Medulla oblongata (tissue), 1 donor: ENCODE data around the gene PRR5L.

Source experiments
- DNase-seq: peaks from one replicate; pipeline ENCODE4 v3.0.0-alpha.2; 2015; ENCODE audit errors: extremely low spot score

Gene PRR5L

GRCh38 chr11:36358436-36358835 lies 62.3 kb downstream of the PRR5L start:
- DNase-seq = no peak

DNA sequence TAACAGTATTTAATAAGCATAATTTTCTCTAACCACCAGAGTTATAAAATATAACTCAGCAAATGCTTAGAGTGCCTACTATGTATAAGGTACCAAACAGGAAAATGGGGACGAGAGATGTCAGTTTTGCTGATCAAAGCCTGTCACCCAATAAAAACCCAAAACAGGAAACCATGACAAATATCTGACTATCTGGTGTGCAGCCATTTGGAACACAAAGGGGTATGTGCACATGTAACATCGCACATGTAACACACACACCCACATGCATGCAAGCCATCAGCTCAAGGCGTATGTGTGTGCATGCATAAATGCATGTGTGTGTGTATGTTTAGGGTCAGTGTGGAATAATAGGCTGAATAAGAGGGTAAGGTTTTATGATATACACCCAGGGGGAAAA lies 64.2 kb downstream of the PRR5L start:
- DNase-seq = no peak

GRCh38 chr11:36360826-36361415 lies 64.8 kb downstream of the PRR5L start:
- DNase-seq = no peak

GRCh38 chr11:36361472-36361871 lies 65.4 kb downstream of the PRR5L start:
- DNase-seq = no peak

DNA sequence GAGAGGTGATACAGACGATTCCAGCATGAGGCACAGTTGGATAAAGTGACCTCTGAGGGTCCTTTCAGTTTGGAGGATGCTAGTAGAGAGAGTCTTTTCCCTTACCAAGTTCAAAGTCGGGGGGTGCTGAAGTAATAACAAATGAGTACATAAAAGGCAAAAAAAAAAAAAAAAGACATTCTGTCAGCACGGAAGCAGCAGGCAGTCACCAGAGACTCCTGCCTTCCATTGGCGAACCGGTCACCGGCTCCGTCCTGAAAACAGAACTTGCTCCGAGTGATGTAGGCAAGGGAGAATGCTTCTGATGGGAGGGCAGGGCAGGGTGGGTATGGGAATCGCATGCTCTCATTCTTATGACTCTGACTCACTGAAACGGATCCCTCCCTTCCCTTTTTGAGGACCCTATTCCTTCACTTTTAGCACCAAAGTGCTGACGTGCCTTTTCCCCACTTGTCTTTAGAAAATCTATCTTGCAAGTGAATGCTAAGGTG lies 65.9 kb downstream of the PRR5L start:
- DNase-seq = no peak

DNA sequence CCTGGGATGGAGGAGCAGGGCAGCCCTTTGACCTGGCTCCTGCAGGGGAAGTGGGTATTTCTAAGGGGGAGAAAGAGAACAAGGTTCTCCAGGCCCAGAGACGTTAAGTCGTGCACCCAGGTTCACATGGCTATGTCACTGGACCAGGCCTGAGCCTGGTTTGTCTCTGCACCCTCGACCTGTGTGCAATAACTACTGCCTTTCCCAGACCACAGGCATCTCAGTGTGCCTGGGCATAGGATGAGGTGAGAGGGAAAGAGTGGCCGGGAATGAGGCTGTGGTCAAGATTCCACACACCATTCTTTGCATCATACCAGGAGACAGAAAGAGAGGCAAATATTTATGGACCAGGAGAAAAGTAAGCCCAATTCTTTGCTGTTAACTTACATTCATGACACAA lies 66.8 kb downstream of the PRR5L start:
- no peak for DNase-seq

GRCh38 chr11:36363361-36364268 lies 67.5 kb downstream of the PRR5L start:
- DNase-seq = no peak

DNA sequence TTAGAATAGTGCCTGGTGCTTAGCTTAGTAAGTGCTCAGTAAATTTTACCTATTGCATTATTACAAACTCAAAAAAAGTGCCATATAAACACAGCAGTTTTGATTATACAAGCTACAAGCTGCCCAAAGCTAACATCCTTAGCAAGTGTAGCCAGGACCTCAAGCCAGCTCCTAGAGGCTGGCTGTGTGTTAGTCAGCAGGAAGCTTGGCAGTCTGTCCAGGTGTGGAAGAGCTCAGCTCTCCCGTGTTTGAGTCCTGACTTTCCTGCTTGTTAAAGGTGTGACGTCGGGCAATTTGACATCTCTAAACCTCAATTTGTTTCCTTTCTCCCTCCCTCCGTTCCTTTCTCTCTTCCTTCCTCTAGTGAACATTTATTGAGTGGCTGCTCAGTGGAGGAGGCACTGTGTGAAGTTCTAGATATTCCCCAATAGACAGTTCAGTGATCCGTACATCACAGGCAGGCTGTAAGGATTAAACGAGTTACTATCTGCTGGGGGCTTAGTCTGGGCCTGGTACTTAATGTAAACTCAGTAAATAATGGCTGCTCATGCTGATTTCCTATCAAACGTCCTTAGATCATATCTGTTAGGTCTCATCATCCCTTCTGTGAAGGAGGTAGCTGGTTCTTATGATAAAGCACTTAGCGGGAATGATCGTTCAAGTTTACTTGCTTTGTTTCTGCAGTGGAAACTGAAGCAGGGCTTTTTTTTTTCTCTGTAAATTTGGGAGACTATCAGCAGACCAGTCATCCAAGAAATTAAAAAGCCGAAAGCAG lies 68.7 kb downstream of the PRR5L start:
- DNase-seq = no peak

DNA sequence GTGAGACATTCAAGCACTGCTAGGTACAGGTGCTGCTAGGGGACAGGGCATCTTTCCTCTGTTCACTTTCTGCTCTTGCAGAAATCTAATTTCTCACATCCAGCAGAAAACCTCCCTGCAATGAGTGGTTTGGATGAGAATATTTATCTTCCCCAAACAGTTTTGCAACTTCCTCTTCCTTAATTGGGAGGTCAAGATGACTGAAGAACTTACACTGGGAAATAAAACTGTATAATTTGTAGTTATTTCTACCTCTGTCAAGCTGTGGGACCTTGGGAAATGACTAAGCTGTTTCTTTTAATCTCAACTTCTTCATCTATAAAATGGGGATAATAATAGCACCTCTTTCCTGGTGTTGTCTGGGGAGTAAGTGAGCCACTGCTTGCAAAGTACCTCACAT lies 69.8 kb downstream of the PRR5L start:
- peak; percentile 50 for DNase-seq

DNA sequence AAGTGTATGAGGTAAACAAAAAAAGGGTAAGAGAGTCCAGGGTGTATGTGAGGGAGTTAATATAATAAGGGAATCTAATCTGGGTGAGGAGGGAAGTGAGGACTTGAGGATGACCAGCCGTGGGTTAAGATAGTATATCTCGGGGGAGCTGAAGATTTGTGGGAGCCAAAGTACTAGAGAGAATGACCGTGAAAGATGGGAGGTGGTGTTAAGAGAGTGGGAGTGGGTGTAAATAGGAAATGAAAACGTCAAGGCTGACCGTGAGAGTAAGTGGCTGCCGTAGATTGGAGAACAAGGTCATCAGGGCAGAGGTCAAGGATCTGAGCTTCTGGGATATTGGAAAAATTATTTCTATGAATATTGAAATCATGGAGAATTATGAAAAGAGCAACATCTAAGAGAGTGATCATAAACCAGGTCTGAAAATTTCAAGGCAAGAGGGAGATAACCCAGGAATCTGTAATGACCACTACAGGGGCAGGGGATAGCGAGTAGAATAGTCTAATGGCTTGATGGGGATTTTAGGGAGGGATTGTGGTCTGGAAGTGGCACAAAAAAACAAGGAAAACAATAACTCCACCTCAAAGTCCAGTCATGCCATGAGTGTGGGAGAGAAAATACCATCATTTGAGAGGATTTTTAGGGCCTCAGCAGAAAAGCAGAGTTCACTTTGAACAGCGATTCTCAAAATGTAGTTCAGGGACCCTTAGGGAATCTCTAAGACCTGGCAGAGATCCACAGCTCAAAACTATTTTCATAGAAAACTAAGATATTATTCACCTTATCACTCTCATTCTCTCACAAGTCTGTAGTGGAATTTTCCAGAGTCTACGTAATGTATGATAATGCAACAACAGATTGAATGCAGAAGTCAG lies 72.0 kb downstream of the PRR5L start:
- DNase-seq = no peak

GRCh38 chr11:36371181-36371580 lies 75.1 kb downstream of the PRR5L start:
- DNase-seq = no peak

DNA sequence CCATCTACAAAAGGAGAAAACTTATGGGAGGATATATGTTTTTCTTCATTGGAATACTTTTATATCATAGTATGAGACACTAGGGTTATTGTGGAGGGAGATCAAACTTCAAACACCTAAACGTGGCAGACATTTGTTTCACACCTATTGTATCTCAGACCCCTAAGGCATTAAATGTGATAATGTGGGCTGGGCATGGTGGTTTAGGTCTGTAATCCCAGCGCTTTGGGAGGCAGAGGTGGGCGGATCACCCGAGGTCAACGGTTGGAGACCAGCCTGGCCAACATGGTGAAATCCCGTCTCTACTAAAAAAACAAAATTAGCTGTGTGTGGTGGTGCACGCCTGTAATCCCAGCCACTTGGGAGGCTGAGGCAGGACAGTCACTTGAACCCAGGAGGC lies 75.5 kb downstream of the PRR5L start:
- no peak for DNase-seq

DNA sequence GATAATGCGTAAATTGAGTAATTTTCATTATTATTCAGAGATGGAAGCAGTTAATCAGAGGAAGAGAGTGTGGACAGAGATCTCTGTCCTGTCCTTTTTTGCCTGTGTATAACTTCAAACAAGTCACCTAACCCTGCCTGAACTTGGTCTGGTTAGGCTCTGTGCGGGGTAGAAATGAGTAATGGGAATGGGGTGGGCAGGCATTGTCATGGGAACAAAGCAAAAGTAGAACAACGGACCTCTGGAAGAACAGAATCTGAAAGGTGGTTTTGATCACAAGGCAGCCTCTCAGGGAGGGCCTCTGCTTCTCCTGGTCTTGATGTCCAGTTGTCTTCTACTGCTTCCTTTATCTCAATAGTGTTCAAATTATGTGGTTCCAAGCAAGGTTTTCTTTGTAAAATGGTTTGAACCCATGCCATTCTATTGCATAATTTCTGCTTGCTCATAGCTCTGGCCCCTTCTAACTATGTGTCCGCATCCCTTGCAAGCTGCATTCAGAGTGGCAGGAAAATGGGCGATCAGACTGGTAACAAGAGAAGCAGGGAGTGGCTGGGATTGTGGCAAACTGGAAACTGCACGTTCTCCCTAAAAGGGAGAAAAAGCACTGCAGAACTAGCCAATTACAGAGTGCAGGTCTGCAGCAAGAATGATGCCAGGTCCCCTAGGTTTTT lies 76.1 kb downstream of the PRR5L start:
- no peak for DNase-seq

DNA sequence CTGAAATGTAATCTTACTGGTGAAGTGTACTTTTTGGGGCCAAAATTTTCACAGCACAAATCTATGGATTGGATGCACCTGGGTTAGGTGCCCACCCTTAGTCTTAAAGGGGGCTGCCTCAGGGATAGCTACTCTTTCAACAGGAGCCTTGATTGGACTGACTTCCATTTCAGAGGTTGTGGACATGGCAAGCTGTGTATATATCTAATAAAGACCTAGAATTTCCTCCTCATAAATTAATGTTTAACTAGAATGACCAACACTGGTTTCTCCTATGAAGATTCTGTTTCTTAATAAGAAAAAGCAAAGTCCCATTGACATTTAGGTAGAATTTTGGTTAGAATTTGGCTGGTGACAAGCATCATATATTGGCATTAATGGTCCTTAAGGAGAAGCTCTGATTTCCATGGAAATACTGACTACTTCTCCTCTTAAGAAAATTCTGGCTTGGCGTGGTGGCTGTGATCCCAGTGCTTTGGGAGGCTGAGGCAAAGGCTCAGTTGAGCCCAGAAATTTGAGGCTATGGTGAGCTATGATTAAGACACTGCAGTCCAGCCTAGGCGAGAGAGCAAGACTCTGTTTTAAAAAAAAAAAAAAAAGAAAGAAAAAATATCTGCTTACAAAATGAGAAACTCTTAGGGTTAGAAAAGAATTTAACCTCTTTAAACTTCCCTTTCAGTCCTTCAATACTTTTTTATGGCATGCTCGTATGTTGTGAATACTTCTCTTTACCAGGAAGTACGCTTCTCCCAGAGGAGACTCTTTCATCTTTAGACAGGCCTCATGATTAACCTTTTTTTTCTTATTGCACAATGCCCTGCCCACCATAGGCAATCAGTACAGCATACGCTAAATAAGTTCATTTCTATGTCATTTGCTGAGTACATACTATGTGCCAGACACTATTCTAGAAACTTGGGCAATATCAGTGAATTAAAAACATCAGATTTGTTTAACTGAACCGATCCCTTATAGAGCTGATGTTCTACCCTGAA lies 77.2 kb downstream of the PRR5L start:
- peak; percentile 54 for DNase-seq

GRCh38 chr11:36374726-36375125 lies 78.6 kb downstream of the PRR5L start:
- no peak for DNase-seq

DNA sequence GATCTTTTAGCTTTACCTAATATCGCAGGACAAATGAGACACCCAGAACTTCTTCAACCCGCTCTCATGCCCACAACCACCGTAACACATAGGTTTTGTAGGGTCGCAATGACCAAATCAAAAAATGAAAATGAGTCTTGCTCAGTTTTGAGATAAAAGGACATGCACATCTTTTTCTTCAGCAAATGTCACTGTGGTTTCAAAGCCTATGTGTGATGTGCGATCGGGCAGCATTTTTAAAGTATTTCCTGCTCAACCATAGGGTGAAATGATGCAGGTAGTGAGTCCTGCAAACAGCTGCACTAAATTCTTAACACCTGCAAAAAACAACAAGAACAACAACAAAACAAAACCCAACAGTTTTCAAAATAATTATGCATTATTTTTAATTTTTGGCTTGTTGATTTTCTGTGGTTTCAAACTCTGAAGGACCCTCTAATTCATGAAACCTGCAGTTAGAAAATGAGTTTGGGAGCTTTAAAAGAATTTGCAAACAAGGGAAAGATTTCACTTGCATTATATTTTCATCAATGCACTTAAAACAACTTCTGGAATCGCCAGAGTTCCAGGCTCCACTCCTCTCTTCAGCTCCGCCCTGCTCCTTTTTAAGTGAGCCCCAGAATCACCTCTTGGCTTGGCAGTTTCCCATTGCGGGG lies 79.4 kb downstream of the PRR5L start:
- DNase-seq = no peak

DNA sequence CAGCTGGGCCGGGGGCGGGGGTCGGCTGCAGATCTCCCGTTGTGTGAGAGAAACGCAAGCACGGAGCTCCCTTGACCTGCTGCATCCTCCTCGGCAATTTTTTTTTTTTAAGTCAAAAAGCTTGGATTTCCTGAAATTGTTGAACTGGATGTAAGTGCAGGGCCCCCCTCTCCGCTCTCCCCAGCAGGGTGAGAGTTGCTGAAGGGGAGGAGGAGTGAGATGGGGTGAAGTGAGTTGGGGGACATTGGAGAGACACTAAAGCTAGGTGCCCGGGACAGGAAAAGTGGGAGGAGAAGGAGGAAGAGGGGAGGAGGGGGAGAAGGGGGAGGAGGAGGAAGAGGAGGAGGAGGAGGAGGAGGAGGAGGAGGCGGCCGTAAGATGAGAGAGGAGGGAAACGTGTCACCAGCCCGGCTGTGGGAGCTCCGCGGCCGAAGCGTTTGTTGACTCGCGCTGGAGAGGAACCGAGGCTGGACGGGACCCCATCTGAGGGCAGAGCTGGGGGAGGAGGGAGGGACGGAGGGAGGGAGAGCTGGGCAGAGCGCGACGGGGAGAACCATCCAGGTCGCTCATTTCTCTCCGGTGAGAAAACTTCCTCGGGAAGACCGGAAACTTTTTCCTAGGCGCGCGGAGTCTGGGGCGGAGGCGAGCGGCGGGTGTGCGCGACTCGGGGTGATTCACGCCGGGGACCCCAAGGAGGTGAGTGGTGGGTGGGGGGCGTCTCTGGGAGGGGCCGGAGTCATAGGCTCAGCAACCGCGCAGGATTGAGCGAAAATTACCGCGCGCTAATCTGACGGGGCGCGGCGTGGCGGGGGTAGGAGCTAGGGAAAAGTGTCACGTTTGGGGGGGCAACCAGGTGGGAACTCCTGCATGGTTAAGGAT lies 80.2 kb downstream of the PRR5L start:
- no peak for DNase-seq
